ENCODE results near the gene OLFM4.
A peak's percentile ranks its signal among the peaks of the same experiment; 100 is the strongest.
"Not testable (repeated sequence)": the region's sequence is repeated elsewhere in the genome, so short reads cannot be mapped to it uniquely, and the experiment has no call there.

Gene OLFM4

GRCh38 chr13:53028637-53029203 is at the start of gene OLFM4:
TSS of gene OLFM4 (plus strand) at chr13:53028813. CDS start at chr13:53028837, 24 bp downstream.
- DNase-seq (ENCODE audit: low spot score): no peak

GRCh38 chr13:52978989-52979388 is 49.6 kb upstream of the OLFM4 start:
- no peak for DNase-seq (ENCODE audit: low spot score)

GRCh38 chr13:52980695-52981094 is 47.9 kb upstream of the OLFM4 start:
- no peak for DNase-seq (ENCODE audit: low spot score)

- DNase-seq (ENCODE audit: low spot score): no peak
Observed at GRCh38 chr13:52983836-52984235, 44.8 kb upstream of the OLFM4 start.

- DNase-seq (ENCODE audit: low spot score): no peak
Observed at GRCh38 chr13:52984881-52985363, 43.7 kb upstream of the OLFM4 start.

- DNase-seq (ENCODE audit: low spot score): no peak
Observed at GRCh38 chr13:52991344-52992020, 37.1 kb upstream of the OLFM4 start.

- DNase-seq (ENCODE audit: low spot score): no peak
Observed at GRCh38 chr13:52992110-52992509, 36.5 kb upstream of the OLFM4 start.

- no peak for DNase-seq (ENCODE audit: low spot score)
Observed at GRCh38 chr13:52994051-52994450, 34.6 kb upstream of the OLFM4 start.

- DNase-seq (ENCODE audit: low spot score): no peak
Observed at GRCh38 chr13:52994865-52995264, 33.7 kb upstream of the OLFM4 start.

GRCh38 chr13:52995946-52996345 is 32.7 kb upstream of the OLFM4 start:
- DNase-seq (ENCODE audit: low spot score): no peak

GRCh38 chr13:52997951-52998876 is 30.4 kb upstream of the OLFM4 start:
- no peak for DNase-seq (ENCODE audit: low spot score)

- no peak for DNase-seq (ENCODE audit: low spot score)
Observed at GRCh38 chr13:52999093-52999696, 29.4 kb upstream of the OLFM4 start.

- no peak for DNase-seq (ENCODE audit: low spot score)
Observed at GRCh38 chr13:53001444-53002225, 27.0 kb upstream of the OLFM4 start.

GRCh38 chr13:53004573-53004972 is 24.0 kb upstream of the OLFM4 start:
- DNase-seq (ENCODE audit: low spot score): peak; percentile 6

- DNase-seq (ENCODE audit: low spot score): no peak
Observed at GRCh38 chr13:53005626-53006025, 23.0 kb upstream of the OLFM4 start.

GRCh38 chr13:53007872-53008271 is 20.7 kb upstream of the OLFM4 start:
- DNase-seq (ENCODE audit: low spot score): no peak

- no peak for DNase-seq (ENCODE audit: low spot score)
Observed at GRCh38 chr13:53010374-53011105, 18.1 kb upstream of the OLFM4 start.

- DNase-seq (ENCODE audit: low spot score): peak; percentile 5
Observed at GRCh38 chr13:53012707-53013106, 15.9 kb upstream of the OLFM4 start.

GRCh38 chr13:53013113-53013512 is 15.5 kb upstream of the OLFM4 start:
- DNase-seq (ENCODE audit: low spot score): no peak

GRCh38 chr13:53014018-53014417 is 14.6 kb upstream of the OLFM4 start:
- not testable (repeated sequence) for DNase-seq (ENCODE audit: low spot score)

All from NAMALWA (cell line).